Measurements from ENCODE around the gene MCC. TPM values are rescaled to one million over a fixed set of nuclear protein-coding genes. Genes with fewer than 3 reads are reported as not detected.
"Not testable (repeated sequence)": the region's sequence is repeated elsewhere in the genome, so short reads cannot be mapped to it uniquely, and the experiment has no call there.

The MCC gene
- total RNA-seq, 1 donor: under 0.01 TPM

DNA sequence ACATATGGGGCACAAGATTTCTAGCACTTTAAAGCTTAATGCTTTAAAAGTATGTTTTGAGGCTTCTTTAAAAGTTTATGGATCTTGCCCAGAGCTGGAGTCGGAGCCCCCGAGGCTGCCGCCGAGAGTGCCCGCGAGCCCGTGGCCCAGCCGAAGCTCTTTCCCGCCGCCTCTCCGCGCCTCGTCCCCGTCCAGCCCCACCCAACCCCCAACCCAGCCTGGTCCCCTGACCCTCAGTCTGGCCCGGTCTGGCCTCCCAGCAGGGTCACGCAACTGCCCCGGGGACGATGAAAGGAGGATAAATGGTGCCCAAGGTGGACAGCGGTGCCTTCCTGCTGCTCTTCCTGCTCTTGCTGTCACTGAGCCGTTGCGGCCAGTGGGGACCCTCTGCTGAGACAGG lies 55.2 kb downstream of the MCC start:
- no peak for DNase-seq (ENCODE audit: low read depth in 2 of 3, low spot score in 2 of 3)

DNA sequence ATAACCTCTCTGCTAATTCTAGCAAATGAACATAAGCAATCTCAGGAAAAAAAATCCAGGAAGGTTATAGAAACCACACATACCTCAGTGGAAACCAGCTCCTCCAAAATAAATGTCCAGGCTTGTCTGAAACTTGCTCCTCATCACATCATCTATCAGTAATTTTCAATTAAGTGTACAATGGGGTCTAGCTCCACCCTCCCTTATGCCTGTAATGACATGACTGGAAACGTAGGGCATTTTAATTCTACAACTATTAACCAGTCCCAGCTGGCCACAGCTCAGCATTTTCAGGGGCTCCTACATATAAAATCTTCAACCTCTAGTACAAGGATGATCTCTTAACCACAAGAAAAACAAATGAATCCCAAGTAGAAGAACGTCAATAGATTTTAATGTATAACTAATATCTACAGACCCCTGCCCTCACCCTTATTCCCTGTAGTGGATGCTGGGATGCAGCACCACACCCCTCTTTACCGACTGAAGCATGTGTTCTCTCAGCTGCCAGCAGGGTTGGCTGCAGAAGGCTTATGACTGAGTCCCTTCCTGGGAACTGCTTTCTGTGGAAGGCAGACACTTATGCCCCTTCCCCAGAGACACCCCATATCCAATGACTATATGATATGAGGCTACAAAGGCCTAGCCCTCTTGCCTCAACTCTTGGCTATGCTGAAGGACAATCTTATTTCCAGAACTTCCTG lies 60.2 kb downstream of the MCC start:
- DNase-seq (ENCODE audit: low read depth in 2 of 3, low spot score in 2 of 3): no peak

GRCh38 chr5:113425909-113426308 lies 62.3 kb downstream of the MCC start:
- no peak for DNase-seq (ENCODE audit: low read depth in 2 of 3, low spot score in 2 of 3)

DNA sequence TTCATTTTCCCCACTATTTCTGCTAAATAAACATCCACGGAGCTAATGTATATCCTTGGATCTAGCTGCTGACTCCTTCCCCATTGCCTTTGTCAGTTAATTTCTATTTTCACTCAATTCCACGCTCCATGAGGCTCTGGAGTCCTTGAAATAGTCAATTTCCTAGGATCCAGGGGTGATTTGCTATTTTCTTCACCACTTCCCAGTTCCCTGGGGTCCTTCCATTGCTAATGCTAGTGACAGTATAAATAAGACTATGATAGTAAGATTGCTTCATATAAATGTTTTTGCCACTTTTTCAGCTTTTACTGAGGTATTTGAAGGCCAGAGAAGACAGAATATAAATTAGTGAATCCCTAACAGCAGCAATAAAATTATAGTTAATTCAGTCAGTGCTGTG lies 66.6 kb downstream of the MCC start:
- DNase-seq (ENCODE audit: low read depth in 2 of 3, low spot score in 2 of 3): no peak

DNA sequence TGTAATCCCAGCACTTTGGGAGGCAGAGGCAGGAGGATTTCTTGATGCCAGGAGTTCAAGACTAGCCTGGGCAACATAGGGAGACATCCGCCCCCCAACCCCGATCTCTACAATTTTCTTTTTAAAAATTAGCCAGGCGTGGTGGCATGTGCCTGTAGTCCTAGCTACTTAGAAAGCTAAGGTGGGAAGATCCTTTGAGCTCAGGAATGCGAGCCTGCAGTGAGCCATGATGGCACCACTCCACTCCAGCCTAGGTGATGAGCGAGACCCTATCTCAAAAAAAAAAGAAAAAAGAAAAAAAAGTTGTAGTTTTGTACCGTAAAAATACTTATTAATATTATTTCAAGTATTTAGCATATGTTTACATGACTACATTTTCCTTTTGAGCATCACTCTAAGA lies 82.7 kb downstream of the MCC start:
- no peak for DNase-seq (ENCODE audit: low read depth in 2 of 3, low spot score in 2 of 3)

DNA sequence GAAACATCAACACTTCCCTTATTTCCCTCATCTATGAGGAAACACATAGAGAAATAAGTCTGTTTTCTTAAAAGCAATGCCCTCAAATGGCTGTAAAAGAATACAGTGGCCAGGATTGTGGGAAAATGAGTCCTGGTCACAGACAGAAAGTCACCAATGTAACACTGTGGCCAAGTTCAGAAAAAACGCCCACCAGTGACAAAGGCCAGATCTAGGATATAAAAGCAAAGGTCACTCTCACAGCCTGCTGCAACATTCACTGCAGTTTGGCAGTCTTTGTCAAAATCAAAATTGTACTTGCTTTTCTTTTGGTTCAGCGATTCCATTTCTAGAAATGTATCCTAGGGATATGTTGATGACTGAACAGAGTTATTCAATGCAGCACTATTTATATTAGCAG lies 84.0 kb downstream of the MCC start:
- no peak for DNase-seq (ENCODE audit: low read depth in 2 of 3, low spot score in 2 of 3)

- not testable (repeated sequence) for DNase-seq (ENCODE audit: low read depth in 2 of 3, low spot score in 2 of 3)
These were observed 90.3 kb downstream of the MCC start for GRCh38 chr5:113397986-113398385.

DNA sequence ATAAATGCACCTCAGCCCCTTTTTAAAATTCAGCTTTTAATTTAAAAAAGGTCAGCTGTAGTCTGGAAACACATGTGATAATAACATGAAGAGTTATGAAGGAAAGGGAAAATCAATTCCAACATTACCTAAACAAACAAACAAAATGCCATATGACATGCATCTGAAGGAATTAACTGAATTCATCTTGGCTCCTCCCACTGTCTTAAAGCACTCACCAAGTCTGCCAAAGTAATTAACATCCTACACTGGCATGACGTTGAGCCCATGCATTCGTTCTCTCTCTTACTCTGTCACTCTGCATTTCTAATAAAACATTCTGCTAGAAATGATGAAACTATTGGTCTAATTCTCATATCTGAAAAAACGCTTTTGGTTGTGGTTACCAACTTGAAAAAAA lies 91.2 kb downstream of the MCC start:
- DNase-seq (ENCODE audit: low read depth in 2 of 3, low spot score in 2 of 3): no peak

- DNase-seq (ENCODE audit: low read depth in 2 of 3, low spot score in 2 of 3): no peak
These were observed 93.6 kb downstream of the MCC start for GRCh38 chr5:113394658-113395057.

- DNase-seq (ENCODE audit: low read depth in 2 of 3, low spot score in 2 of 3): no peak
These were observed 98.0 kb downstream of the MCC start for GRCh38 chr5:113390224-113390623.

DNA sequence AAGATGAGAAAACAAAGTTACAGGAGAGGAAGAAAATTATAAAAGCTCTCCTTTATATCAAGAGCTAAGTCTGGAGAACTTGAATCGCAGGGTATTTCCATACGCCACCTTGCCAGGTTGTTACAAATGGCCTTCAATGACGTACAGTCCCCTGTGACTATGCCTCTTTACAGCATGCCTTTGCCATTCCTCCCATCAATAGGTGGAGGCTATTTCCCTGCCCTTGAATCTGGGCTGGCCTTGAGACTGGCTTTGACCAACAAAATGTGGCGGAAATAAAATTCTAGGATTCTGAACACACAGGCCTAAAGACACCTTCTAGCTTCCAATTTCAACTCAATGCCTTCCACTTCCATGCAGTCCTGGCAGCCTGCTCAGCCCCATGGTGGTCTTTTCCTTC lies 99.1 kb downstream of the MCC start:
- no peak for DNase-seq (ENCODE audit: low read depth in 2 of 3, low spot score in 2 of 3)

DNA sequence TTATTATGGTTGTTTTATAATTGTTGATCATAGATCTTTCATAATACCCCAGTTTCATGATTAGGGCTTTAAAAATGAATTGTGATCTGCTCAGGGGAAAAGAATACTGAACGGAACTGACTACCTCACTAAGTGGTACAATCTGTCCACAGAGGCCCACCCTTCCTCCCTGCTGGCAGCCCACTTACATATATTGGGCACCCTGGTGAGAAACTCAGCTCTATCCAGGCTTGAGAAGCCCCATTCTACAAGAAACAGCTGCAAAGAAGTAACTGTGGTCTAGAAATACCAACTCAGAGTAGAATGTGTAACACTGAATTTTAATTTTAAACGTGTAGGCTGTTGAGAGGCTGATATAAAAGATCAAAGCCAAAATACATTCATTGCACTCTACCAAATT lies 100.4 kb downstream of the MCC start:
- no peak for DNase-seq (ENCODE audit: low read depth in 2 of 3, low spot score in 2 of 3)

- no peak for DNase-seq (ENCODE audit: low read depth in 2 of 3, low spot score in 2 of 3)
These were observed 103.4 kb downstream of the MCC start for GRCh38 chr5:113384782-113385285.

DNA sequence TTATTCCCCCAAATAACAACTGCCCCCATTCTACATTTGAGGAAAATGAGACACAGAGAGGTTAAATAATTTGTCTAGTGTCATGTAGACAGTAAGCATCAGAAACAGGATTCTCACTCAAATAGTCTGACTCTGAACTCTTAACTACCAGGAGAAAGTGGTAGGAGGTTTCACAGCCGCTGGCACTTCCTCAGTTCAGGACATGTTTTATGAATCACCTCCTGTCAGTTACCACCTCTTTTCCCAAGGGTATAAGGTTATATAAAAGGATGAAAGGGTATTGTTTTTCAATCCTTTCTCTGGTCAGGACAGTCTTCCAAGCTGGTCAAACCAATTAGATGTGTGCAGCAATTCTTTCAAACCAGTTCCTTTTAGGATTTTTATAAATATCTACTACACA lies 105.5 kb downstream of the MCC start:
- no peak for DNase-seq (ENCODE audit: low read depth in 2 of 3, low spot score in 2 of 3)

DNA sequence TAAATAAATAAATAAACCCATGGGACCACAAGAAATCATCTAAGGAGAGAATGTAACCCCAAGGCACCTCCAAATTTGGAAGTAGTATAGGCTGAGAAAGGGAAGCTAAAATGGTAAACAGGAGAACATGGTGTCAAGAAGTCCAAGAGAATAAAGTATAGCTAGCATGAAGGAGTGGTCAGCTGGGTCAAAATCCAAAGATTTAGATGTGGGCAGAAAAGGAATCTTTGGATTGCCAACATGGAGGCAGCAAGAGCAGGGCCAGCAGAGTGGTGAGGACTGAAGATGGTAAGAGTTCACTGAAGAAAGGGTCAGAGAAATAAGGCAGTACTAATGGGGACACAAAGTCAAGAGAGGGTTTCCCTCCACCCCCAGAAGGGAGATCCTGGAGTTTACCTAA lies 106.5 kb downstream of the MCC start:
- no peak for DNase-seq (ENCODE audit: low read depth in 2 of 3, low spot score in 2 of 3)

DNA sequence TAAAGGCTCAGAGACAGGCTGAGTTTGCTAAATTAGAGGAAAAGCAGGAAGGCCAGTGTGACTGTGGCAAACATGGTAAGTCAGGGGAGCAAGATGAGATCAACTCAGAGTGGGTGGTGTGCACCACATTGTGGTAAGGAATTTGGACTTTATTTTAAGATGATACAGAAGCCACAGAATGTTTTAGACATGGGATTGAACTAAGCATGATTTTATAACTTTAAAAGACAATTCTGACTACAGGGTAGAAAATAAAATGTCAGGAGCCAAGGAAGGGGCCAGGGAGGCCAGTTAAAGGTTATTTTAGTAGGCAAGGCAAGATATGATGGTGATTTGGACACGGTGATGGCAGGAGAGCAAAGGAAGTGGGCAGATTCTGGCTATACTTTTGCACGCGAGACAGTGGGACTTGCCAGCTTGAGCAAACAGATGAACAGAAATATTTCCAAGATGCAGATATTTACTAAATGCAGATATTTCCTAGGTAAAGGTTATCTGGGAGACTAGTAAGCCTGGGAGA lies 107.4 kb downstream of the MCC start:
- no peak for DNase-seq (ENCODE audit: low read depth in 2 of 3, low spot score in 2 of 3)

DNA sequence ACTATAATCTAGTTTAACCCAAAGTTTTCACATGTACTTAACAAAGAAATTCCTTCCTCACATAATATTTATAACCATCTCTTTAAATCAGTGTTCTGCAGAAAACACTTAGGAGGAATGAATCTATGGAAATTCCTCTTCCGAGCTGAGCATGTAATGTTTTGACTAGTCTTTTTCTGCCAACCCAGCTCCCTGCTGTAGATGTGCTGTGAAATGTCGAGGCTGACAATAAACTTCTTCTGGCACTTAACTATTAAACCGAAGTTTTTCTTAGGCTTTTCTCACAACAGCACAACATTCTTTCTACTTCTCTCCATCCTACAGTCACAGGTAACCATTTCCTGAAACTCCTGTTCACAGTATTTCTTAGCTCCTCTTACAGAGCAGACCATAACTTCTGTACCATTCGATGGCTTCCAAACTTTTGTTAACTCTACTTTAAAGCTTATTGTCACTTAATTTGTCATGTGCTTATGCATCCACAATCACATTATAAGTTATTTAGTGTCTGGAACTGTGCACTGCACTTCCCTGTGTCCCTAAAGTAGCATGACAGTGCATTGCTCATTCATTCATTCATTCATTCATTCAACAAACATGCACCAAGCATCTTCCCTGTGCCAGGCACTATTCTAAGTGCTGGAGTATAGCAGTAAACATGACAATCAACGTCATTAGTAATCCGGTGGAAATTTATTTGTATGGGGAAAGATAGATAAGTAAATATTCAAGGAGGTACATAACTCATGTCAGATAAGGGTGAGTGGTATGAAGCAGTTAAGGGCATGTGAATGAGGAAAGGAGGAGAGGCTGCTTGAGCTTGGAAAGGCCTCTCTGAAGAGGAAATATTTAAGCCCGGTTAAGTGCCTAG lies 108.1 kb downstream of the MCC start:
- no peak for DNase-seq (ENCODE audit: low read depth in 2 of 3, low spot score in 2 of 3)

- peak; percentile 17 to 75 (median 56) for DNase-seq (ENCODE audit: low read depth in 2 of 3, low spot score in 2 of 3)
These were observed 109.2 kb downstream of the MCC start for GRCh38 chr5:113378959-113379541.

DNA sequence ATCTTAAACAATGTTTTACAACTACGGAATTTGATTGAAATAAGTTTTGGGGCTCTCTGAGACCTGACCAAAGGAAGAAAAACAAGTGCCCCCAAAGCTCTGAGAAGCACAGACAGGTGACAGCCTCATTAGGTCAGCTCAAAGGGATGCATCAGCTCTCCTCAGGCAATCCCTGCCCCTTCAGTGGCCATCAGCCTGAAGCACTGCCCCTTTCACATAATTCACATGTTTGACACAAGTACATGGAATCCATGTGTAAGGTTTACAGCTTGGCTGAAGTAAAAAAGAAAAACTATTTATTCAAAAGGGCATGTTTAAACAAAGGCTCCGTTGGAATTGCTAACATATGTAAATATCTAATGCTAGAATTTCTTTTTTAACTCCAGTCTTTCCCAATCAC lies 109.7 kb downstream of the MCC start:
- no peak for DNase-seq (ENCODE audit: low read depth in 2 of 3, low spot score in 2 of 3)

DNA sequence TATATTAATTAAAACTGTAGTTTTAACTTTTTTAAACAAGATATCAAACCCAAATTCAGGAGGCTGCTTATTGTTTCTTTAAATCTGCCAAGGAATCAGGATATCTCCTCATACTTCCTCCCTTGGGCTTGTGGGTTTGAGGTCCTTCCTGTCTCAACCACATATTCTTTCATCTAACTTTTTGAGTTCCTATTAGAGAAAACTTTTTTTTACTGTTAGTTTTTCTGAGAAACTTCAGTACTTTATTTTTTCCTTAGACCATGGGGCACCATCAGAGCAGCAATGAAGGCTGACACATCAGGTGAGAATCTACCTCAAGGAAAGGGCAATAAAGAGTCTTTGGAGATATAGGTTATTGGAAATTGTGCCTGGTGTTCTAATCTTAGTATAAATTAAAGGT lies 110.2 kb downstream of the MCC start:
- DNase-seq (ENCODE audit: low read depth in 2 of 3, low spot score in 2 of 3): peak in 2 of 3 donors; percentile 44 to 73

DNA sequence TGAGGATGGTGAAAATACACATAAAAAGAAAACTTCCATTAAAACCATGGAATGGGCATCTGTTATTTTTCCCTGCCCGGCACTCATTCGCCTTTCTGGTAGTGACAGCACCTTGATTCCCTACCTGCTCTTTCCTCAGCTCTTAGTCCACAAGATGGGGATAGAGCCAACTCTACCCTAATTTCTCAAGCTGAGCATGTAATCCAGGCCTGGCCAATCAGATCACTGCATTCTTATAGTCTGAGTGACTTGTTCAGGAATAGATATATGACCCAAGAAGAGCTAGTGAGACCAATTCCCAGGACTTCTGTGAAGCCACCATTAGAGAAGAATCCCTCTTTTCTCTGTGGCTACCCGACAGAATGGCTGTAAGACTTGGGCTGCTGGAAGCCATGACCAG lies 111.6 kb downstream of the MCC start:
- no peak for DNase-seq (ENCODE audit: low read depth in 2 of 3, low spot score in 2 of 3)

Data from hematopoietic multipotent progenitor cell (in vitro differentiated cells).